Renal pelvis (tissue), 12 donors: Measurements from ENCODE around the gene IWS1. TPM values are rescaled to one million over a fixed set of nuclear protein-coding genes. Genes with fewer than 3 reads are reported as not detected.
"Not testable (repeated sequence)": the region's sequence is repeated elsewhere in the genome, so short reads cannot be mapped to it uniquely, and the experiment has no call there.

Source experiments
- DNase-seq: peaks from one replicate; pipeline ENCODE4 v3.0.0-alpha.2; 2013
- long read RNA-seq, 16 experiments: transcript quantifications; one replicate each; lab custom pipeline, GENCODE V29; 2026
- polyA plus RNA-seq, 3 donors: library from polyadenylated mRNA; unstranded; fragments of 120-200 nt; gene quantifications; one replicate each; pipeline ENCODE4 v1.2.1, GENCODE V29; 2013; ENCODE audit not compliant: insufficient read length in 3 of 3

Gene IWS1
- polyA plus RNA-seq: 10 to 100 TPM; 64.0 to 77.2 (median 67.8) TPM
- long read RNA-seq, donor 1, partial matches to known transcripts: 5 of 7 reads
- long read RNA-seq, donor 1, other reads (novel, unspliced or antisense): 0 of 7 reads
- long read RNA-seq, donor 2, transcript IWS1-201 (14 exons, 2,958 nt): major isoform, 5 of 5 reads
- long read RNA-seq, donor 2, partial matches to known transcripts: 0 of 5 reads
- long read RNA-seq, donor 2, other reads (novel, unspliced or antisense): 0 of 5 reads
- long read RNA-seq, donor 3: 0 reads
- long read RNA-seq, donor 4, transcript IWS1-201 (14 exons, 2,958 nt): major isoform, 5 of 20 reads
- long read RNA-seq, donor 4, partial matches to known transcripts: 15 of 20 reads
- long read RNA-seq, donor 4, other reads (novel, unspliced or antisense): 0 of 20 reads
- long read RNA-seq, donor 5, partial matches to known transcripts: 0 of 1 reads
- long read RNA-seq, donor 5, other reads (novel, unspliced or antisense): 0 of 1 reads
- long read RNA-seq, donor 6, partial matches to known transcripts: 14 of 18 reads
- long read RNA-seq, donor 6, other reads (novel, unspliced or antisense): 0 of 18 reads
- long read RNA-seq, donor 7, partial matches to known transcripts: 26 of 34 reads
- long read RNA-seq, donor 7, other reads (novel, unspliced or antisense): 0 of 34 reads
- long read RNA-seq, donor 8, partial matches to known transcripts: 0 of 2 reads
- long read RNA-seq, donor 8, other reads (novel, unspliced or antisense): 0 of 2 reads
- long read RNA-seq, donor 9, transcript IWS1-201 (14 exons, 2,958 nt): major isoform, 6 of 16 reads
- long read RNA-seq, donor 9, partial matches to known transcripts: 9 of 16 reads
- long read RNA-seq, donor 9, other reads (novel, unspliced or antisense): 0 of 16 reads
- long read RNA-seq, donor 10, partial matches to known transcripts: 16 of 18 reads
- long read RNA-seq, donor 10, other reads (novel, unspliced or antisense): 0 of 18 reads
- long read RNA-seq, donor 11, partial matches to known transcripts: 11 of 12 reads
- long read RNA-seq, donor 11, other reads (novel, unspliced or antisense): 0 of 12 reads
- long read RNA-seq, donor 12, partial matches to known transcripts: 8 of 12 reads
- long read RNA-seq, donor 12, other reads (novel, unspliced or antisense): 0 of 12 reads
- long read RNA-seq, donor 13, partial matches to known transcripts: 12 of 16 reads
- long read RNA-seq, donor 13, other reads (novel, unspliced or antisense): 0 of 16 reads
- long read RNA-seq, donor 14: 0 reads
- long read RNA-seq, donor 15, partial matches to known transcripts: 13 of 18 reads
- long read RNA-seq, donor 15, other reads (novel, unspliced or antisense): 0 of 18 reads
- long read RNA-seq, donor 16, partial matches to known transcripts: 5 of 8 reads
- long read RNA-seq, donor 16, other reads (novel, unspliced or antisense): 0 of 8 reads

- DNase-seq: peak; percentile 97
Observed at GRCh38 chr2:127526132-127527000, at the start of gene IWS1. TSS of gene IWS1 (minus strand) at chr2:127526489. CDS start at chr2:127526208, 281 bp downstream.

- no peak for DNase-seq
Observed at GRCh38 chr2:127575941-127576432, 49.7 kb upstream of the IWS1 start.

- DNase-seq: no peak
Observed at GRCh38 chr2:127575185-127575765, 49.0 kb upstream of the IWS1 start.

- no peak for DNase-seq
Observed at GRCh38 chr2:127574656-127575055, 48.4 kb upstream of the IWS1 start.

- no peak for DNase-seq
Observed at GRCh38 chr2:127573771-127574170, 47.5 kb upstream of the IWS1 start.

GRCh38 chr2:127573298-127573697, 47.0 kb upstream of the IWS1 start:
- DNase-seq: peak; percentile 15

- DNase-seq: peak; percentile 15
Observed at GRCh38 chr2:127572841-127573240, 46.6 kb upstream of the IWS1 start.

GRCh38 chr2:127572352-127572751, 46.1 kb upstream of the IWS1 start:
- not testable (repeated sequence) for DNase-seq

GRCh38 chr2:127570282-127571250, 44.3 kb upstream of the IWS1 start:
- no peak for DNase-seq

- DNase-seq: no peak
Observed at GRCh38 chr2:127569666-127570065, 43.4 kb upstream of the IWS1 start.

GRCh38 chr2:127568128-127568527, 41.8 kb upstream of the IWS1 start:
- DNase-seq: no peak

- no peak for DNase-seq
Observed at GRCh38 chr2:127567351-127567854, 41.1 kb upstream of the IWS1 start.

GRCh38 chr2:127566576-127566975, 40.3 kb upstream of the IWS1 start:
- DNase-seq: no peak

- DNase-seq: no peak
Observed at GRCh38 chr2:127566139-127566417, 39.8 kb upstream of the IWS1 start.

- DNase-seq: no peak
Observed at GRCh38 chr2:127565261-127566138, 39.2 kb upstream of the IWS1 start.

GRCh38 chr2:127564429-127565260, 38.4 kb upstream of the IWS1 start:
- DNase-seq: no peak
